Measurements from ENCODE around the gene MYADML2.

MYADML2 gene

GRCh38 chr17:81977211-81977808, 30.3 kb upstream of the MYADML2 start, which contains the start of gene ASPSCR1:
Gene ASPSCR1 (plus strand): TSS chr17:81977629. CDS start chr17:81977647, 18 bp downstream.
- no peak for TF ChIP-seq CTCF (IDR thresholded peaks at IDR 0.05; ENCODE audit: insufficient read depth, low read depth, low read length, missing control alignments)
- DNase-seq (ENCODE audit: low read depth) = peak; percentile 95
- peak within 1 kb of the TSS; percentile 81 for H3K4me3 ChIP-seq (ENCODE audit: low read length)

- peak; percentile 29 for DNase-seq (ENCODE audit: low read depth)
- H3K4me3 ChIP-seq (ENCODE audit: low read length) = peak overlapping the region; percentile 62
- TF ChIP-seq CTCF (IDR thresholded peaks at IDR 0.05; ENCODE audit: insufficient read depth, low read depth, low read length, missing control alignments) = no peak
Observed at GRCh38 chr17:81976332-81977210, 29.5 kb upstream of the MYADML2 start.

- DNase-seq (ENCODE audit: low read depth) = no peak
- no peak for TF ChIP-seq CTCF (IDR thresholded peaks at IDR 0.05; ENCODE audit: insufficient read depth, low read depth, low read length, missing control alignments)
- no peak overlapping the region for H3K4me3 ChIP-seq (ENCODE audit: low read length)
Observed at GRCh38 chr17:81973432-81973831, 26.4 kb upstream of the MYADML2 start.

GRCh38 chr17:81968850-81969812, 22.1 kb upstream of the MYADML2 start:
- DNase-seq (ENCODE audit: low read depth) = no peak
- no peak overlapping the region for H3K4me3 ChIP-seq (ENCODE audit: low read length)
- TF ChIP-seq CTCF (IDR thresholded peaks at IDR 0.05; ENCODE audit: insufficient read depth, low read depth, low read length, missing control alignments) = no peak

- DNase-seq (ENCODE audit: low read depth) = no peak
- no peak for TF ChIP-seq CTCF (IDR thresholded peaks at IDR 0.05; ENCODE audit: insufficient read depth, low read depth, low read length, missing control alignments)
- H3K4me3 ChIP-seq (ENCODE audit: low read length) = no peak overlapping the region
Observed at GRCh38 chr17:81968396-81968745, 21.3 kb upstream of the MYADML2 start.

GRCh38 chr17:81967533-81968395, 20.7 kb upstream of the MYADML2 start:
- DNase-seq (ENCODE audit: low read depth) = peak; percentile 32
- no peak overlapping the region for H3K4me3 ChIP-seq (ENCODE audit: low read length)
- no peak for TF ChIP-seq CTCF (IDR thresholded peaks at IDR 0.05; ENCODE audit: insufficient read depth, low read depth, low read length, missing control alignments)
